ENCODE results near the gene NCKAP5.
"Not testable (repeated sequence)": the region's sequence is repeated elsewhere in the genome, so short reads cannot be mapped to it uniquely, and the experiment has no call there.

DNA sequence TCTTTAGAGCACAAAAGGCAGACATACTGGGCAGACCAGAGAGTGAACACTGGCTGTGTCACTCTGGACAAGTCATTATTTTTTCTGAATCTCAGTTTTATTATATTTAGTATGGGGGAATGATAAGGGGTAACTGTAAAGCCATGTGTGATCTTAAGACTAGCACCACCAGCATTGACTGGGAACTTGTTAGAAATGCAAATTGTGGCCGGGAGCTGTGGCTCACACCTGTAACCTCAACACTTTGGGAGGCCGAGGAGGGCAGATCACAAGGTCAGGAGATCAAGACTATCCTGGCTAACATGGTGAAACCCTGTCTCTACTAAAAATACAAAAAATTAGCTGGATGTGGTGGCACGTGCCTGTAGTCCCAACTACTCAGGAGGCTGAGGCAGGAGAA, 869.9 kb downstream of the NCKAP5 start:
- TF ChIP-seq POLR2AphosphoS5 (IDR thresholded peaks at IDR 0.05; ENCODE audit: low read depth, low read length); FOSL1 (IDR thresholded peaks at IDR 0.05; ENCODE audit: insufficient read depth, low read depth, low read length); GABPA (IDR thresholded peaks at IDR 0.05; ENCODE audit: borderline replicate concordance, insufficient read depth, low read length); TEAD4 (IDR thresholded peaks at IDR 0.05; ENCODE audit: low read depth, low read length); SRF (IDR thresholded peaks at IDR 0.05; ENCODE audit: low read depth, low read length); POLR2A (IDR thresholded peaks at IDR 0.05; ENCODE audit: control extremely low read depth in 1 of 2, low read depth in 2 of 2, low read length in 2 of 2); CHD2 (IDR thresholded peaks at IDR 0.05; ENCODE audit: low read length); SP1 (IDR thresholded peaks at IDR 0.05; ENCODE audit: low read depth, low read length): not testable (repeated sequence)
- TF ChIP-seq, protein P1, sequence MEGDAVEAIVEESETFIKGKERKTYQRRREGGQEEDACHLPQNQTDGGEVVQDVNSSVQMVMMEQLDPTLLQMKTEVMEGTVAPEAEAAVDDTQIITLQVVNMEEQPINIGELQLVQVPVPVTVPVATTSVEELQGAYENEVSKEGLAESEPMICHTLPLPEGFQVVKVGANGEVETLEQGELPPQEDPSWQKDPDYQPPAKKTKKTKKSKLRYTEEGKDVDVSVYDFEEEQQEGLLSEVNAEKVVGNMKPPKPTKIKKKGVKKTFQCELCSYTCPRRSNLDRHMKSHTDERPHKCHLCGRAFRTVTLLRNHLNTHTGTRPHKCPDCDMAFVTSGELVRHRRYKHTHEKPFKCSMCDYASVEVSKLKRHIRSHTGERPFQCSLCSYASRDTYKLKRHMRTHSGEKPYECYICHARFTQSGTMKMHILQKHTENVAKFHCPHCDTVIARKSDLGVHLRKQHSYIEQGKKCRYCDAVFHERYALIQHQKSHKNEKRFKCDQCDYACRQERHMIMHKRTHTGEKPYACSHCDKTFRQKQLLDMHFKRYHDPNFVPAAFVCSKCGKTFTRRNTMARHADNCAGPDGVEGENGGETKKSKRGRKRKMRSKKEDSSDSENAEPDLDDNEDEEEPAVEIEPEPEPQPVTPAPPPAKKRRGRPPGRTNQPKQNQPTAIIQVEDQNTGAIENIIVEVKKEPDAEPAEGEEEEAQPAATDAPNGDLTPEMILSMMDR (IDR thresholded peaks at IDR 0.05; ENCODE audit: control extremely low read depth in 1 of 3, insufficient read depth in 1 of 3, low read depth in 1 of 3, low read length in 3 of 3): not testable (repeated sequence)
